Right kidney (tissue), 1 donor: ENCODE measurements around the gene KCNAB1.

Experiments
- DNase-seq: peaks from one replicate; pipeline ENCODE4 v3.0.0-alpha.2; 2016

Gene KCNAB1

GRCh38 chr3:156413293-156413892 is 293.0 kb downstream of the KCNAB1 start:
- DNase-seq: no peak

GRCh38 chr3:156416846-156417558 is 296.6 kb downstream of the KCNAB1 start:
- no peak for DNase-seq

- no peak for DNase-seq
Observed at GRCh38 chr3:156417559-156418132, 297.3 kb downstream of the KCNAB1 start.

GRCh38 chr3:156418428-156418827 is 298.1 kb downstream of the KCNAB1 start:
- DNase-seq: no peak

- no peak for DNase-seq
Observed at GRCh38 chr3:156421534-156421933, 301.2 kb downstream of the KCNAB1 start.

- DNase-seq: no peak
Observed at GRCh38 chr3:156424758-156425157, 304.4 kb downstream of the KCNAB1 start.

GRCh38 chr3:156425651-156426050 is 305.3 kb downstream of the KCNAB1 start:
- DNase-seq: no peak

GRCh38 chr3:156429125-156429524 is 308.7 kb downstream of the KCNAB1 start:
- DNase-seq: no peak

GRCh38 chr3:156431334-156432124 is 311.2 kb downstream of the KCNAB1 start:
- DNase-seq: no peak

- no peak for DNase-seq
Observed at GRCh38 chr3:156432563-156432962, 312.2 kb downstream of the KCNAB1 start.

- no peak for DNase-seq
Observed at GRCh38 chr3:156433138-156433537, 312.8 kb downstream of the KCNAB1 start.

- DNase-seq: no peak
Observed at GRCh38 chr3:156433910-156434309, 313.5 kb downstream of the KCNAB1 start.

- DNase-seq: no peak
Observed at GRCh38 chr3:156434921-156435320, 314.5 kb downstream of the KCNAB1 start.

- DNase-seq: no peak
Observed at GRCh38 chr3:156443079-156443478, 322.7 kb downstream of the KCNAB1 start.

- DNase-seq: no peak
Observed at GRCh38 chr3:156445117-156446090, 325.0 kb downstream of the KCNAB1 start.

GRCh38 chr3:156448300-156448699 is 327.9 kb downstream of the KCNAB1 start:
- DNase-seq: no peak

- DNase-seq: no peak
Observed at GRCh38 chr3:156449710-156450574, 329.6 kb downstream of the KCNAB1 start.

GRCh38 chr3:156455839-156456238 is 335.5 kb downstream of the KCNAB1 start:
- no peak for DNase-seq

GRCh38 chr3:156456771-156457224 is 336.4 kb downstream of the KCNAB1 start:
- DNase-seq: no peak

GRCh38 chr3:156459434-156459833 is 339.1 kb downstream of the KCNAB1 start:
- no peak for DNase-seq

GRCh38 chr3:156460206-156460611 is 339.8 kb downstream of the KCNAB1 start:
- DNase-seq: no peak
